HFF-Myc (cell line): ENCODE results near the gene SEC11A.
"Not testable (repeated sequence)": the region's sequence is repeated elsewhere in the genome, so short reads cannot be mapped to it uniquely, and the experiment has no call there.

Source experiments
- DNase-seq: peaks from one replicate; pipeline ENCODE4 v3.0.0-alpha.2; 2011; ENCODE audit warnings: low read depth; ENCODE audit errors: extremely low read depth
- H3K4me3 ChIP-seq: replicated peaks from 2 replicates; pipeline ENCODE4 v1.5.1; 2011; ENCODE audit warnings: low read depth, mild to moderate bottlenecking, control low read depth, low read length
- TF ChIP-seq, protein P1 (sequence below): IDR thresholded peaks from 2 replicates; pipeline ENCODE4 v1.5.1; 2012; ENCODE audit warnings: mild to moderate bottlenecking, low read depth, low read length, control low read depth; ENCODE audit errors: missing control alignments

SEC11A gene

DNA sequence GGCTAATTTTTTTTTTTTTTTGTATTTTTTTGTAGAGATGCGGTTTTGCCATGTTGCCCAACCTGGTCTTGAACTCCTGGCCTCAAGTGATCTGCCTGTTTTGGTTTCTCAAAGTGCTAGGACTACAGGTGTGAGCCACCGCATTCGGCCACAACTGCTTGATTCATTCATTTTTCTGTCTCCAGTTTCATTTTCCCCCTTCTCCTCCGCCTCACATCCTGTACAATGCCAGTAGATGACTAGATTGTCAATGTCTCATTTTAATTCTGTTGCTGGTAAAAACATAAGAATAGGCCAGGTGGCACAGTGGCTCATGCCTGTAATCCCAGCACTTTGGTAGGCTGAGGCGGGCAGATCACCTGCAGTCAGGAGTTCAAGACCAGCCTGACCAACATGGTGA lies 20.4 kb upstream of the SEC11A start:
- no peak for DNase-seq
- no peak overlapping the region for H3K4me3 ChIP-seq
- TF ChIP-seq, protein P1, sequence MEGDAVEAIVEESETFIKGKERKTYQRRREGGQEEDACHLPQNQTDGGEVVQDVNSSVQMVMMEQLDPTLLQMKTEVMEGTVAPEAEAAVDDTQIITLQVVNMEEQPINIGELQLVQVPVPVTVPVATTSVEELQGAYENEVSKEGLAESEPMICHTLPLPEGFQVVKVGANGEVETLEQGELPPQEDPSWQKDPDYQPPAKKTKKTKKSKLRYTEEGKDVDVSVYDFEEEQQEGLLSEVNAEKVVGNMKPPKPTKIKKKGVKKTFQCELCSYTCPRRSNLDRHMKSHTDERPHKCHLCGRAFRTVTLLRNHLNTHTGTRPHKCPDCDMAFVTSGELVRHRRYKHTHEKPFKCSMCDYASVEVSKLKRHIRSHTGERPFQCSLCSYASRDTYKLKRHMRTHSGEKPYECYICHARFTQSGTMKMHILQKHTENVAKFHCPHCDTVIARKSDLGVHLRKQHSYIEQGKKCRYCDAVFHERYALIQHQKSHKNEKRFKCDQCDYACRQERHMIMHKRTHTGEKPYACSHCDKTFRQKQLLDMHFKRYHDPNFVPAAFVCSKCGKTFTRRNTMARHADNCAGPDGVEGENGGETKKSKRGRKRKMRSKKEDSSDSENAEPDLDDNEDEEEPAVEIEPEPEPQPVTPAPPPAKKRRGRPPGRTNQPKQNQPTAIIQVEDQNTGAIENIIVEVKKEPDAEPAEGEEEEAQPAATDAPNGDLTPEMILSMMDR: no peak

DNA sequence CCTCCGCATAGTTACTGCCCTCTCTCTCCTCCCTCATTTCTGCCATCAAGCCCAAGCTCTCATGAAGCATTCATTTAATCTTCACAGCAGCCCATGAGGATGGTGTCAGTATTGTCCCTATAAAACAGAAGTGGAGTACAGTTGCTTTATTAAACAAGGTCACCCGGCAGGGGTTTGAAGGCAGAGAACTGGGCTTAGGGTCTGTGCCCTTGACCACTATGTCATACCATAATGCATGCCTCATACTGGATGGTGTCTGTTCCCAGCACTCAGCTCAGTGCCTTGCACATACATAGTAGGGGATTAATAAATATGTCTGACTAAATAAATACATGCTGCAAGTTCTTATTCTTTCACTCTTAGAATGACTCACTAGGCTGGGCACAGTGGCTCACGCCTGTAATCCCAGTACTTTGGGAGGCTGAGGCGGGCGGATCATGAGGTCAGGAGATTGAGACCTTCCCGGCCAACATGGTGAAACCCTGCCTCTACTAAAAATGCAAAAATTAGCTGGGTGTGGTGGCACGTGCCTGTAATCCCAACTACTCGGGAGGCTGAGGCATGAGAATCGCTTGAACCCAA lies 19.6 kb upstream of the SEC11A start:
- H3K4me3 ChIP-seq, DNase-seq: not testable (repeated sequence)

DNA sequence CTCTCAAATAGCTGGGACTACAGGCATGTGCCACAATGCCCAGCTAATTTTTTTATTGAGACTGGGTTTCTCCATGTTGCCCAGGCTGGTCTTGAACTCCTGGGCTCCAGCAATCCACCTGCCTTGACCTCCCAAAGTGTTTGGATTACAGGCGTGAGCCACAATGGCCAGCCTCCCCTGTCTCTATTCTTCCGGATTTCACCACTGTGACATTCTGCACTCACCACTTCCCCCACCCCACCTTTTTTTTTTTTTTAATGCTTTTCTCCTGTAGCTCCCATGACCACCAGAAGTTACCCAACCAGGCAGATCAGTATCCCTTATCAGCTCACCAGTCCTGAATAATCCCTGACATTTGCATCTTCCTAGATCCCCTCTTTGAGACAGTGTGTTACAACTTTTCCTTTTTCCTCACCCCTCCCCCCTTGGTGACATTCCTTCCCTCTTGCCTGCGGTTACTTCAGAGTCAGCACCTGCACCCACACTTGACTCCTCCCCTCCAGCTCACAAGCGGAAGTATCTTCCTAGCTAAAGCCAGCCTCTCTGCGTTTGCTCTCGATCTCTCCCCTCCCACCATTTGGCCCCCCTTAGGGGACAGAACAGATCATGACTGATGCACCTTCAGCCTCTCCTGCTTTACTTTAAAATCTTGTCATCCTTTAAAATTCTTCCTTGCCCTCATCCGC lies 19.0 kb upstream of the SEC11A start:
- no peak for DNase-seq
- H3K4me3 ChIP-seq: no peak overlapping the region
- TF ChIP-seq, protein P1: no peak

DNA sequence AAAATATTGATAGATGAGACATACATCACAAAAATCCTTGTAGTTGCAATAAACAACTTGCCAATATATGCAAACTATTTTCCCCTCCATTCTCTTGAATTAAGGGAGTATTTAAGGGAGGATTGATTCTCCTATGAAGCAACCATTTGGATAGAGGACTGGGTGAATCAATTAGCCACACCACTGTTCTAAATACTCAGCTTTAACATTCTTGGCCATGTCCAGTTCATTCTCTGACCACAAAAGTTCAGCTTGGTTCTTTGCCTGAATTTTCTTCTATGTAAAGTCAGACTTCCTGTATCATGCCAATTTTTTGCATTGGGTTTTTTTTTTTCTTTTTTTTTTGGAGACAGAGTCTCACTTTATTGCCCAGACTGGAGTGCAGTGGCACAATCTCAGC lies 15.8 kb upstream of the SEC11A start:
- H3K4me3 ChIP-seq: no peak overlapping the region
- no peak for DNase-seq
- TF ChIP-seq, protein P1: no peak

DNA sequence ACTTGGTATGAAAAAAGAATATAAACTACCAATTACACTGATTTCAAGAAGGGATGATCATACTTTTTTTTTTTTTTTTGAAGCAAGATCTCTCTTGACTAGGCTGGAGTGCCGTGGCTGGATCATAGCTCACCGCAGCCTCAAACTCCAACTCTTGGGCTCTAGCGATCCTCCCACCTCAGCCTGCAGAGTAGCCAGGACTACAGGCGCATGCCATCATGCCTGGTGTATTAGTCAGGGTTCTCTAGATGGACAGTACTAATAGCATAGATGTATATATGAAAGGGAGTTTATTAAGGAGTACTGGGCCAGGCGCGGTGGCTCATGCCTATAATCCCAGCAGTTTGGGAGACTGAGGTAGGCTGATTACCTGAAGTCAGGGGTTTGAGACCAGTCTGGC lies 11.5 kb upstream of the SEC11A start:
- no peak for DNase-seq
- H3K4me3 ChIP-seq: no peak overlapping the region
- TF ChIP-seq, protein P1: no peak

DNA sequence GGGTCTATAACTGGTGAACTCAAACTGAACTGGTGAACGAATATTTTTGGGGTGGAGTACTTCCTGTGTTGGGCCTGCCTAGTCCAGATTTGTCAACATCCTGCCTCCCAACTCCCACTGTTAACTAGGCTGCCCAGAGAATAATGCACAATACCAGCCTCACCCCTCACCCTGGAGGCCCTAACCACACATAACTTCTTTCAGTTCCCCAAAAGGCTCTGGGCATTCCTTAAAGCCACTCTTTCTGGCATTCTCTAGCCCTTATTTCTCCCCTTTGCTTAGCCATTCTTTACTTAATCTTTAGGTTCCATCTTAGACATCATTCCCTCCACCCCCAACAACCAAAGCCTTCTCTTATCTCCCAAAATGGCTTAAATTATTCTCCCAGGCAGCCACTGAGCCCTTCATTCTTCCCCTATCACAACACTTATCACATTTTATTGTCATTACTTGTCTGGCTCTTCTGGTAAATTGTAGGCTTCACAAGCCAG lies 9.1 kb upstream of the SEC11A start:
- TF ChIP-seq, protein P1: no peak
- DNase-seq: no peak
- H3K4me3 ChIP-seq: no peak overlapping the region

DNA sequence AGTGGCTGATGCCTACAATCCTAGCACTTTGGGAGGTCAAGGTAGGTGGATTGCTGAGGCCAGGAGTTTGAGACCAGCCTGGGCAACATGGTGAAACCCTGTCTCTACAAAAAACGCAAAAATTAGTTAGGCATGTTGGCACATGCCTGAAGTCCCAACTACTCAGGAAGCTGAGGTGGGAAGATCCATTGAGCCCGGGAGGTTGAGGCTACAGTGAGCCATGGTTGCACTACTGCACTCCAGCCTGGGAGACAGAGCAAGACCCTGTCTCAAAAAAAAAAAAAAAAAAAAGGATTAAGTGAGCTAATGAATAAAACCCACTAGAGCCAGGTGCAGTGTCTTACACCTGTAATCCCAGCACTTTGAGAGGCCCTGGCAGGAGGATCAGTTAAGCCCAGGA lies 6.7 kb upstream of the SEC11A start:
- no peak for DNase-seq
- no peak overlapping the region for H3K4me3 ChIP-seq
- TF ChIP-seq, protein P1: no peak
